Stomach (tissue), 9 donors: Measurements from ENCODE around the gene DKK2. TPM values are rescaled to one million over a fixed set of nuclear protein-coding genes. Genes with fewer than 3 reads are reported as not detected.

Source experiments
- DNase-seq, 2 donors: peaks; one replicate each; pipeline versions ENCODE4 v3.0.0 to v3.0.0-alpha.2; 2013 to 2019
- H3K27ac ChIP-seq, 5 donors: fragments of 200-600 bp in 4 of 5; sonication (generic) in 4 of 5; one replicate each; pipeline ENCODE4 v1.5.1; 2013 to 2019; ENCODE audit warnings: mild to moderate bottlenecking in 1 of 5, moderate library complexity in 1 of 5
- H3K27me3 ChIP-seq, 3 donors: fragments of 200-600 bp; sonication (generic); one replicate each; pipeline ENCODE4 v1.5.1; 2017 to 2019; ENCODE audit warnings: mixed run types in 1 of 3
- H3K36me3 ChIP-seq, 4 donors: fragments of 200-600 bp; sonication (generic); 1 replicate in 3 of 4; 2 replicates in 1 of 4; pipeline ENCODE4 v1.5.1; 2016 to 2019
- H3K4me1 ChIP-seq, 4 donors: fragments of 200-600 bp; sonication (generic); one replicate each; pipeline ENCODE4 v1.5.1; 2016 to 2019
- H3K4me3 ChIP-seq, 4 donors: fragments of 200-600 bp; sonication (generic) in 3 of 4; one replicate each; pipeline ENCODE4 v1.5.1; 2016 to 2019; ENCODE audit warnings: mild to moderate bottlenecking in 1 of 4
- H3K9me3 ChIP-seq, 4 donors: fragments of 200-600 bp; sonication (generic); one replicate each; pipeline ENCODE4 v1.5.1; 2016 to 2019
- EP300 ChIP-seq: sonication (generic); formaldehyde crosslinking; IDR thresholded peaks from one replicate; pipeline ENCODE4 v1.6.1; 2017; ENCODE audit warnings: antibody characterized with exemption
- POLR2A ChIP-seq, 4 donors: fragments of 450-650 bp; IDR thresholded peaks; one replicate each; pipeline ENCODE4 v1.6.1; 2016; ENCODE audit warnings: antibody characterized with exemption in 4 of 4, control low read depth in 2 of 4, mild to moderate bottlenecking in 1 of 4, moderate library complexity in 1 of 4
- POLR2AphosphoS5 ChIP-seq, 3 donors: sonication (generic); formaldehyde crosslinking; IDR thresholded peaks; one replicate each; pipeline ENCODE4 v1.6.1; 2016; ENCODE audit warnings: antibody characterized with exemption in 3 of 3
- WGBS, 5 donors: extraction: QIAGEN DNeasy Blood & Tissue Kit in 3 of 5; methylation state at CpG; one replicate each; pipeline versions ENCODE4 v1.1.5 to v1.1.7; 2013 to 2018; 5-methylcytosine and 5-hydroxymethylcytosine counted together
- intact Hi-C: fragments of 100-400 bp; cut with DNase I; formaldehyde crosslinking; loops from one replicate; pipeline ENCODE4 v1.15.1; 2023; ENCODE audit warnings: low total_unique reads
- polyA plus RNA-seq, 3 donors: library from polyadenylated mRNA; stranded (reverse); fragments of 200-250 nt; gene quantifications; one replicate each; pipeline ENCODE4 v1.2.3, GENCODE V29; 2013
- total RNA-seq, 5 donors: library from RNA; depleted of rRNA; stranded (reverse); fragments of >200 nt; gene quantifications; one replicate each; pipeline versions ENCODE4 v1.1.0 to v1.2.3, GENCODE V29; 2014 to 2016
- TF ChIP-seq, protein P1 (sequence below), 7 experiments: fragments of 450-650 bp in 4 of 7; fragments of 200-600 bp in 3 of 7; sonication (generic) in 3 of 7; IDR thresholded peaks; one replicate each; pipeline ENCODE4 v1.5.1; 2016 to 2019; ENCODE audit warnings: antibody characterized with exemption in 7 of 7, control low read depth in 2 of 7, mild to moderate bottlenecking in 1 of 7
- donor health status: healthy with polysubstance abuse.
- donor health status: Bipolar disorder and iron deficiency.
- donor health status: healthy.

DKK2 gene
- total and polyA plus RNA-seq, 8 donors, result 0.05 to 2.6 (median 0.58) TPM; not detected in 5

GRCh38 chr4:106985830-106986229 lies 50.3 kb downstream of the DKK2 start:
- WGBS, 5 donors, result 70 to 88% (median 79%) methylated on average over 3 of the region's 3 CpGs
- Histone ChIP-seq H3K4me3 (no peak overlapping the region), H3K36me3 (no peaks in the 10 kb centered on the region), H3K4me1 (no peaks in the 10 kb centered on the region), H3K27me3 (no peaks in the 10 kb centered on the region), H3K27ac (no peak overlapping the region), H3K9me3 (no peaks in the 10 kb centered on the region)
- TF ChIP-seq EP300 (no peak), POLR2AphosphoS5 (IDR thresholded peaks at IDR 0.05) (no peak), POLR2A (IDR thresholded peaks at IDR 0.05) (no peak)
- TF ChIP-seq, protein P1, sequence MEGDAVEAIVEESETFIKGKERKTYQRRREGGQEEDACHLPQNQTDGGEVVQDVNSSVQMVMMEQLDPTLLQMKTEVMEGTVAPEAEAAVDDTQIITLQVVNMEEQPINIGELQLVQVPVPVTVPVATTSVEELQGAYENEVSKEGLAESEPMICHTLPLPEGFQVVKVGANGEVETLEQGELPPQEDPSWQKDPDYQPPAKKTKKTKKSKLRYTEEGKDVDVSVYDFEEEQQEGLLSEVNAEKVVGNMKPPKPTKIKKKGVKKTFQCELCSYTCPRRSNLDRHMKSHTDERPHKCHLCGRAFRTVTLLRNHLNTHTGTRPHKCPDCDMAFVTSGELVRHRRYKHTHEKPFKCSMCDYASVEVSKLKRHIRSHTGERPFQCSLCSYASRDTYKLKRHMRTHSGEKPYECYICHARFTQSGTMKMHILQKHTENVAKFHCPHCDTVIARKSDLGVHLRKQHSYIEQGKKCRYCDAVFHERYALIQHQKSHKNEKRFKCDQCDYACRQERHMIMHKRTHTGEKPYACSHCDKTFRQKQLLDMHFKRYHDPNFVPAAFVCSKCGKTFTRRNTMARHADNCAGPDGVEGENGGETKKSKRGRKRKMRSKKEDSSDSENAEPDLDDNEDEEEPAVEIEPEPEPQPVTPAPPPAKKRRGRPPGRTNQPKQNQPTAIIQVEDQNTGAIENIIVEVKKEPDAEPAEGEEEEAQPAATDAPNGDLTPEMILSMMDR (IDR thresholded peaks at IDR 0.05), result no peak
- no peak for DNase-seq
- intact Hi-C loops, result no loop called here

- intact Hi-C loops, result no loop called here
- no peak for DNase-seq
- Histone ChIP-seq H3K4me3 (no peak overlapping the region), H3K27me3 (no peaks in the 10 kb centered on the region), H3K36me3 (no peaks in the 10 kb centered on the region), H3K9me3 (peaks cover 0 to 6% (median 0%) of the 10 kb centered on the region in 4 donors), H3K27ac (no peak overlapping the region), H3K4me1 (no peaks in the 10 kb centered on the region)
- 80 to 93% (median 87%) methylated on average over 1 of the region's 1 CpG for WGBS, 5 donors
- TF ChIP-seq POLR2AphosphoS5 (IDR thresholded peaks at IDR 0.05) (no peak), POLR2A (IDR thresholded peaks at IDR 0.05) (no peak), EP300 (no peak)
- TF ChIP-seq, protein P1 (IDR thresholded peaks at IDR 0.05), result no peak
These were observed 53.4 kb downstream of the DKK2 start for GRCh38 chr4:106982711-106983211.

- Histone ChIP-seq H3K27ac (no peak overlapping the region), H3K4me1 (no peaks in the 10 kb centered on the region), H3K9me3 (peaks cover 0 to 7% (median 0%) of the 10 kb centered on the region in 4 donors), H3K4me3 (no peak overlapping the region), H3K36me3 (no peaks in the 10 kb centered on the region), H3K27me3 (no peaks in the 10 kb centered on the region)
- TF ChIP-seq, protein P1 (IDR thresholded peaks at IDR 0.05), result no peak
- intact Hi-C loops, result no loop called here
- DNase-seq, result no peak
These were observed 54.7 kb downstream of the DKK2 start for GRCh38 chr4:106981431-106981830.

DNA sequence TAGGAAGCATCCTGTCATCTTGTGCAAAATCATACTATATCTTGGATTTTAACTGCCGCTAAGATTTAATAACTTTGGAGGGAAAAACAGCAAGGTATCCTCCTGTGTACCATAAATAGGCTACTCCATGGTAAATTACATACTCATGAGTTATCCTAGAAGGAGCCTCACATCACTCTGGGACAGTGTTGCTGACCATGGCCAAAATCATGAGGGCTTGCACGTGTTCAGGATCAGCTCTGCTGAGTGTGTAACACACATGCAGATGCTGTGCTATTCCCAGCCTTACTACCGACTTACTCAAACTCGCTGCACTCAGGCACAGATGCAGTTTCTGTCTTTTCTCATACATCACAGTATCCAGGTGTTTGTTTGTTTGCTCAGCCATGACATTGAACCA lies 56.6 kb downstream of the DKK2 start:
- Histone ChIP-seq H3K36me3 (no peaks in the 10 kb centered on the region), H3K4me3 (no peak overlapping the region), H3K27me3 (no peaks in the 10 kb centered on the region), H3K27ac (no peak overlapping the region), H3K4me1 (no peaks in the 10 kb centered on the region), H3K9me3 (peaks cover 0 to 7% (median 0%) of the 10 kb centered on the region in 4 donors)
- intact Hi-C loops, result no loop called here
- TF ChIP-seq POLR2AphosphoS5 (IDR thresholded peaks at IDR 0.05), result no peak
- TF ChIP-seq POLR2A (IDR thresholded peaks at IDR 0.05), result no peak
- TF ChIP-seq, protein P1 (IDR thresholded peaks at IDR 0.05), result no peak
- TF ChIP-seq EP300, result no peak
- DNase-seq, result no peak
- 80 to 88% (median 86%) methylated on average over 4 of the region's 4 CpGs for WGBS, 5 donors
